ENCODE measurements around the gene FAM111A.
A peak's percentile ranks its signal among the peaks of the same experiment; 100 is the strongest.

FAM111A gene

GRCh38 chr11:59164028-59164427, 21.4 kb downstream of the FAM111A start:
- Mint-ChIP-seq H3K4me1 (no peaks in the 10 kb centered on the region), H3K9me3 (no peaks in the 10 kb centered on the region), H3K27me3 (peaks cover 23% of the 10 kb centered on the region), H3K27ac (no peak overlapping the region), H3K4me3 (no peak overlapping the region)
- ATAC-seq (no peak), DNase-seq (no peak)

- H3K4me1 Mint-ChIP-seq: peaks cover 18% of the 10 kb centered on the region
- H3K27me3 Mint-ChIP-seq: peaks cover 37% of the 10 kb centered on the region
- H3K4me3 Mint-ChIP-seq: peak within 1 kb of the TSS; percentile 81
- peak; percentile 91 for ATAC-seq
- DNase-seq: peak; percentile 84 to 89
- H3K9me3 Mint-ChIP-seq: no peaks in the 10 kb centered on the region
- peak within 1 kb of the TSS in 1 of 2 donors; percentile 51 for H3K27ac Mint-ChIP-seq
Observed at GRCh38 chr11:59171508-59172322, 29.1 kb downstream of the FAM111A start, which contains the start of gene DTX4. TSS of gene DTX4 (plus strand) at chr11:59172132. CDS start at chr11:59172596, 464 bp downstream.

- H3K4me3 Mint-ChIP-seq: peak overlapping the region; percentile 81
- DNase-seq: no peak
- peaks cover 42% of the 10 kb centered on the region for H3K27me3 Mint-ChIP-seq
- ATAC-seq: peak; percentile 49
- H3K27ac Mint-ChIP-seq: peak overlapping the region in 1 of 2 donors; percentile 51
- H3K4me1 Mint-ChIP-seq: peaks cover 18% of the 10 kb centered on the region
- H3K9me3 Mint-ChIP-seq: no peaks in the 10 kb centered on the region
Observed at GRCh38 chr11:59172345-59173079, 29.9 kb downstream of the FAM111A start.

- ATAC-seq: no peak
- Mint-ChIP-seq H3K9me3 (no peaks in the 10 kb centered on the region), H3K27me3 (peaks cover 42% of the 10 kb centered on the region), H3K27ac (peak overlapping the region in 1 of 2 donors; percentile 93), H3K4me3 (peak overlapping the region; percentile 81), H3K4me1 (peaks cover 18% of the 10 kb centered on the region)
- no peak for DNase-seq
Observed at GRCh38 chr11:59173080-59173963, 30.7 kb downstream of the FAM111A start.

- ATAC-seq (no peak), DNase-seq (no peak)
- peaks cover 0 to under 1% of the 10 kb centered on the region in 2 donors for H3K9me3 Mint-ChIP-seq
- peaks cover 18% of the 10 kb centered on the region for H3K4me1 Mint-ChIP-seq
- peaks cover 42% of the 10 kb centered on the region for H3K27me3 Mint-ChIP-seq
- H3K27ac Mint-ChIP-seq: no peak overlapping the region
- H3K4me3 Mint-ChIP-seq: no peak overlapping the region
Observed at GRCh38 chr11:59173964-59174663, 31.5 kb downstream of the FAM111A start.

- ATAC-seq: no peak
- no peak overlapping the region for H3K4me3 Mint-ChIP-seq
Observed at GRCh38 chr11:59174664-59175033, 32.0 kb downstream of the FAM111A start.

GRCh38 chr11:59175091-59175501, 32.4 kb downstream of the FAM111A start:
- peaks cover 42% of the 10 kb centered on the region for H3K27me3 Mint-ChIP-seq
- no peak overlapping the region for H3K4me3 Mint-ChIP-seq
- H3K4me1 Mint-ChIP-seq: peaks cover 18% of the 10 kb centered on the region
- peaks cover 8 to 9% of the 10 kb centered on the region in 2 donors for H3K9me3 Mint-ChIP-seq
- ATAC-seq (no peak), DNase-seq (no peak)
- no peak overlapping the region for H3K27ac Mint-ChIP-seq

More at GRCh38 chr11:59174664-59175033, 32.0 kb downstream of the FAM111A start:
- Mint-ChIP-seq H3K4me1 (peaks cover 18% of the 10 kb centered on the region), H3K27me3 (peaks cover 42% of the 10 kb centered on the region), H3K27ac (no peak overlapping the region), H3K9me3 (peaks cover 5 to 6% of the 10 kb centered on the region in 2 donors)
- DNase-seq: no peak

GRCh38 chr11:59176330-59176729, 33.7 kb downstream of the FAM111A start:
- peaks cover 18% of the 10 kb centered on the region for H3K4me1 Mint-ChIP-seq
- DNase-seq: no peak
- ATAC-seq: no peak
- H3K4me3 Mint-ChIP-seq: no peak overlapping the region
- H3K9me3 Mint-ChIP-seq: peaks cover 8 to 9% of the 10 kb centered on the region in 2 donors
- peaks cover 42% of the 10 kb centered on the region for H3K27me3 Mint-ChIP-seq
- H3K27ac Mint-ChIP-seq: no peak overlapping the region

- Mint-ChIP-seq H3K4me3 (no peak overlapping the region), H3K9me3 (peaks cover 8 to 9% of the 10 kb centered on the region in 2 donors), H3K4me1 (peaks cover 9% of the 10 kb centered on the region), H3K27me3 (peaks cover 33% of the 10 kb centered on the region), H3K27ac (no peak overlapping the region)
- no peak for ATAC-seq
- no peak for DNase-seq
Observed at GRCh38 chr11:59178402-59178801, 35.7 kb downstream of the FAM111A start.

- peaks cover 3% of the 10 kb centered on the region for H3K4me1 Mint-ChIP-seq
- peaks cover 8 to 9% of the 10 kb centered on the region in 2 donors for H3K9me3 Mint-ChIP-seq
- no peak overlapping the region for H3K4me3 Mint-ChIP-seq
- H3K27me3 Mint-ChIP-seq: peaks cover 26% of the 10 kb centered on the region
- no peak for DNase-seq
- H3K27ac Mint-ChIP-seq: no peak overlapping the region
- ATAC-seq: no peak
Observed at GRCh38 chr11:59179121-59179520, 36.5 kb downstream of the FAM111A start.

- Mint-ChIP-seq H3K27me3 (peaks cover 15% of the 10 kb centered on the region), H3K9me3 (peaks cover 8 to 9% of the 10 kb centered on the region in 2 donors), H3K27ac (no peak overlapping the region), H3K4me1 (no peaks in the 10 kb centered on the region), H3K4me3 (no peak overlapping the region)
- ATAC-seq (no peak), DNase-seq (no peak)
Observed at GRCh38 chr11:59180168-59180776, 37.6 kb downstream of the FAM111A start.

- DNase-seq (no peak), ATAC-seq (no peak)
- H3K27me3 Mint-ChIP-seq: peaks cover 8% of the 10 kb centered on the region
- no peak overlapping the region for H3K4me3 Mint-ChIP-seq
- no peak overlapping the region for H3K27ac Mint-ChIP-seq
- no peaks in the 10 kb centered on the region for H3K4me1 Mint-ChIP-seq
- H3K9me3 Mint-ChIP-seq: peaks cover 8 to 9% of the 10 kb centered on the region in 2 donors
Observed at GRCh38 chr11:59180907-59181306, 38.3 kb downstream of the FAM111A start.

GRCh38 chr11:59181746-59182456, 39.2 kb downstream of the FAM111A start:
- peaks cover 4% of the 10 kb centered on the region for H3K27me3 Mint-ChIP-seq
- no peak overlapping the region for H3K27ac Mint-ChIP-seq
- H3K4me1 Mint-ChIP-seq: no peaks in the 10 kb centered on the region
- no peak overlapping the region for H3K4me3 Mint-ChIP-seq
- peaks cover 8 to 9% of the 10 kb centered on the region in 2 donors for H3K9me3 Mint-ChIP-seq
- DNase-seq: no peak
- no peak for ATAC-seq

All from stimulated activated naive CD8-positive, alpha-beta T cell treated with anti-CD3 and anti-CD28 coated beads, Interleukin-15, amount 100 ng/mL, for 72 hours (primary cell).